K562 (cell line): ENCODE results near the gene ERICH2. TPM values are rescaled to one million over a fixed set of nuclear protein-coding genes. Genes with fewer than 3 reads are reported as not detected.
A peak's percentile ranks its signal among the peaks of the same experiment; 100 is the strongest.

ENCODE experiments used
- CBFA2T2 ChIP-seq: fragments of 450-650 bp; conservative IDR thresholded peaks from 2 replicates; pipeline ENCODE4 v1.6.1; 2017; ENCODE audit warnings: mild to moderate bottlenecking
- CBX1 ChIP-seq: sonication (generic); IDR thresholded peaks from 2 replicates; pipeline ENCODE4 v1.6.1; 2016; ENCODE audit warnings: antibody characterized with exemption, low read depth, mild to moderate bottlenecking
- CXXC5 ChIP-seq: fragments of 250-450 bp; sonication (Bioruptor Pico); IDR thresholded peaks from 2 replicates; pipeline ENCODE4 v1.8.0; 2022; ENCODE audit warnings: inconsistent platforms, mild to moderate bottlenecking, moderate library complexity
- E2F8 ChIP-seq: fragments of 450-650 bp; IDR thresholded peaks from 2 replicates; pipeline ENCODE4 v1.7.1; 2018; ENCODE audit warnings: mild to moderate bottlenecking, low read depth; ENCODE audit not compliant: partially characterized antibody
- ELF4 ChIP-seq: fragments of 450-650 bp; formaldehyde crosslinking; IDR thresholded peaks from 2 replicates; pipeline ENCODE4 v1.4.0; 2022; ENCODE audit warnings: missing genetic modification characterization
- GMEB1 ChIP-seq: fragments of 250-450 bp; sonication (Bioruptor Pico); IDR thresholded peaks from 2 replicates; pipeline ENCODE4 v1.4.0; 2020; ENCODE audit warnings: mild to moderate bottlenecking
- MBD2 ChIP-seq: sonication (generic); IDR thresholded peaks from 2 replicates; pipeline ENCODE4 v1.6.1; 2016; ENCODE audit warnings: low read depth, borderline replicate concordance
- REST ChIP-seq, 2 experiments: fragments of 450-650 bp; formaldehyde crosslinking in 1 of 2; IDR thresholded peaks; 2 replicates each; pipeline versions ENCODE4 v1.4.0 to v1.6.1; 2014 to 2020; ENCODE audit warnings: mild to moderate bottlenecking in 2 of 2, borderline replicate concordance in 1 of 2, low read depth in 1 of 2
- SMARCE1 ChIP-seq: fragments of 450-650 bp; IDR thresholded peaks from 2 replicates; pipeline ENCODE4 v1.7.1; 2016; ENCODE audit warnings: mild to moderate bottlenecking
- SP2 ChIP-seq: IDR thresholded peaks from 2 replicates; pipeline ENCODE4 v1.6.1; 2011; ENCODE audit warnings: mild to moderate bottlenecking, low read depth, low read length, moderate library complexity; ENCODE audit not compliant: poor library complexity, severe bottlenecking; ENCODE audit errors: extremely low read depth
- TRIM24 ChIP-seq, 2 experiments: fragments of 450-650 bp; IDR thresholded peaks; 2 replicates each; pipeline ENCODE4 v1.6.1; 2016
- ZBTB2 ChIP-seq: fragments of 450-650 bp; IDR thresholded peaks from 2 replicates; pipeline ENCODE4 v1.6.1; 2016; ENCODE audit warnings: antibody characterized with exemption
- polyA plus RNA-seq, 8 experiments: library from polyadenylated mRNA; depleted of rRNA in 4 of 8; stranded (reverse) in 5 of 8; unstranded in 3 of 8; fragments of >200 nt; fragmentation: Nextera tagmentation in 2 of 8; fragmentation: Illumina TruSeq in 1 of 8; extraction: Ambion mirVana in 2 of 8; extraction: Trizol in 1 of 8; gene quantifications; 2 replicates each; pipeline versions ENCODE4 v1.2.1 to v1.2.3, GENCODE V29; 2011 to 2014; ENCODE audit warnings: inconsistent platforms in 1 of 8, missing spikeins in 1 of 8
- total RNA-seq, 7 experiments: library from RNA; depleted of rRNA in 6 of 7; stranded (reverse); fragments of >200 nt in 6 of 7; fragmentation: Illumina TruSeq in 2 of 7; extraction: Trizol in 2 of 7; gene quantifications; 2 replicates each; pipeline versions ENCODE4 v1.2.1 to v1.2.3, GENCODE V29; 2011 to 2021; ENCODE audit warnings: low replicate concordance in 1 of 7

Gene ERICH2
- total and polyA plus RNA-seq, 9 of the 15 experiments (the other 6 are each of a cell fraction or from before 2014, with no cell fraction given) = 0.85 to 2.4 (median 1.6) TPM

- TF ChIP-seq SP2 = no peak
- TF ChIP-seq GMEB1 (CRISPR knock-in tag) = no peak
- peak; percentile 24 for TF ChIP-seq CXXC5 (CRISPR knock-in tag)
- no peak for TF ChIP-seq ZBTB2
- peak; percentile 52; the same call in 1 of the 2 replicates for TF ChIP-seq SMARCE1
- 0 out of 4 replicates have a peak, but pooled peaks of 1 of the 2 experiments have one; percentile 22 for TF ChIP-seq TRIM24 (IDR thresholded peaks at IDR 0.05)
- TF ChIP-seq MBD2 = peak; percentile 45; the same call in 1 of the 2 replicates
- no peak for TF ChIP-seq ELF4 (CRISPR knock-in tag)
- TF ChIP-seq CBFA2T2 = no peak
- peak; percentile 55 for TF ChIP-seq E2F8
- no peak for TF ChIP-seq CBX1
- peak; percentile 39 for TF ChIP-seq REST (IDR thresholded peaks at IDR 0.05; ENCODE audit: borderline replicate concordance)
- 0 out of 2 replicates have a peak, but pooled peaks have one; percentile 26 for TF ChIP-seq REST (CRISPR knock-in tag; IDR thresholded peaks at IDR 0.05; ENCODE audit: low read depth)
These were observed at the start of gene ERICH2 (continued) for GRCh38 chr2:170770008-170770605.
